ENCODE measurements around the gene SYT7. TPM values are rescaled to one million over a fixed set of nuclear protein-coding genes. Genes with fewer than 3 reads are reported as not detected.

Gene SYT7
- total RNA-seq, 1 experiment from 2014 or later: 2.5 TPM

- in situ Hi-C loops (cut with HindIII; ENCODE audit: low pct_unique_long_range_greater_than_20kb, low sequenced_read_pairs) (no loop called here), intact Hi-C loops (cut with micrococcal nuclease; ENCODE audit: unreplicated experiment) (no loop called here)
- no peaks in the 10 kb centered on the region for H3K4me1 ChIP-seq (ENCODE audit: control insufficient read depth, insufficient read depth, low read length)
- no peaks in the 10 kb centered on the region for H3K9me3 ChIP-seq (ENCODE audit: control insufficient read depth, insufficient read depth, low read depth, low read length)
- ChIA-PET POLR2A (no interaction called here), CTCF (no interaction called here)
- no peaks in the 10 kb centered on the region for H3K36me3 ChIP-seq (ENCODE audit: control insufficient read depth, insufficient read depth, low read length)
- no peak overlapping the region for H3K27ac ChIP-seq (ENCODE audit: low read length)
- H3K27me3 ChIP-seq (ENCODE audit: control insufficient read depth, insufficient read depth, low read length): peaks cover 8% of the 10 kb centered on the region
- no peak for ATAC-seq
- no peak overlapping the region for H3K4me3 ChIP-seq (ENCODE audit: low read depth in 2 of 2, low read length in 2 of 2)
- TF ChIP-seq POLR2AphosphoS5 (IDR thresholded peaks at IDR 0.05; ENCODE audit: low read depth, low read length): no peak
- no peak for TF ChIP-seq CTCF (IDR thresholded peaks at IDR 0.05)
- TF ChIP-seq REST (IDR thresholded peaks at IDR 0.05; ENCODE audit: insufficient read depth in 1 of 2, low read depth in 2 of 2, low read length in 1 of 2): no peak
- TF ChIP-seq SIN3A (IDR thresholded peaks at IDR 0.05; ENCODE audit: borderline replicate concordance, insufficient read depth, low read depth, low read length): no peak
- DNase-seq (ENCODE audit: low read depth, low spot score): no peak
- BruUV-seq (replicated peaks): no TSS peak
Measured at GRCh38 chr11:61564936-61565696, 15.8 kb downstream of the SYT7 start.

- Histone ChIP-seq H3K4me1 (ENCODE audit: control insufficient read depth, insufficient read depth, low read length) (no peaks in the 10 kb centered on the region), H3K36me3 (ENCODE audit: control insufficient read depth, insufficient read depth, low read length) (no peaks in the 10 kb centered on the region), H3K27ac (ENCODE audit: low read length) (no peak overlapping the region), H3K4me3 (ENCODE audit: low read depth in 2 of 2, low read length in 2 of 2) (no peak overlapping the region), H3K9me3 (ENCODE audit: control insufficient read depth, insufficient read depth, low read depth, low read length) (no peaks in the 10 kb centered on the region), H3K27me3 (ENCODE audit: control insufficient read depth, insufficient read depth, low read length) (peaks cover 4% of the 10 kb centered on the region; the same call in 1 of the 2 replicates)
- no TSS peak for BruUV-seq (replicated peaks)
- TF ChIP-seq TCF7L2 (IDR thresholded peaks at IDR 0.05; ENCODE audit: low read depth, low read length) (no peak), REST (IDR thresholded peaks at IDR 0.05; ENCODE audit: insufficient read depth in 1 of 2, low read depth in 2 of 2, low read length in 1 of 2) (no peak), SIN3A (IDR thresholded peaks at IDR 0.05; ENCODE audit: borderline replicate concordance, insufficient read depth, low read depth, low read length) (no peak), POLR2AphosphoS5 (IDR thresholded peaks at IDR 0.05; ENCODE audit: low read depth, low read length) (no peak), CTCF (IDR thresholded peaks at IDR 0.05) (no peak)
- CTCF ChIA-PET: no interaction called here
- DNase-seq (ENCODE audit: low read depth, low spot score) (no peak), ATAC-seq (no peak)
- in situ Hi-C loops (cut with HindIII; ENCODE audit: low pct_unique_long_range_greater_than_20kb, low sequenced_read_pairs): no loop called here
- intact Hi-C loops (cut with micrococcal nuclease; ENCODE audit: unreplicated experiment): no loop called here
- POLR2A ChIA-PET: no interaction called here
Measured at GRCh38 chr11:61560751-61561150, 20.1 kb downstream of the SYT7 start.
